ENCODE measurements around the gene ZNF19. TPM values are rescaled to one million over a fixed set of nuclear protein-coding genes. Genes with fewer than 3 reads are reported as not detected.

Gene ZNF19
- total RNA-seq, 1 experiment from 2014 or later, result 4.7 TPM

DNA sequence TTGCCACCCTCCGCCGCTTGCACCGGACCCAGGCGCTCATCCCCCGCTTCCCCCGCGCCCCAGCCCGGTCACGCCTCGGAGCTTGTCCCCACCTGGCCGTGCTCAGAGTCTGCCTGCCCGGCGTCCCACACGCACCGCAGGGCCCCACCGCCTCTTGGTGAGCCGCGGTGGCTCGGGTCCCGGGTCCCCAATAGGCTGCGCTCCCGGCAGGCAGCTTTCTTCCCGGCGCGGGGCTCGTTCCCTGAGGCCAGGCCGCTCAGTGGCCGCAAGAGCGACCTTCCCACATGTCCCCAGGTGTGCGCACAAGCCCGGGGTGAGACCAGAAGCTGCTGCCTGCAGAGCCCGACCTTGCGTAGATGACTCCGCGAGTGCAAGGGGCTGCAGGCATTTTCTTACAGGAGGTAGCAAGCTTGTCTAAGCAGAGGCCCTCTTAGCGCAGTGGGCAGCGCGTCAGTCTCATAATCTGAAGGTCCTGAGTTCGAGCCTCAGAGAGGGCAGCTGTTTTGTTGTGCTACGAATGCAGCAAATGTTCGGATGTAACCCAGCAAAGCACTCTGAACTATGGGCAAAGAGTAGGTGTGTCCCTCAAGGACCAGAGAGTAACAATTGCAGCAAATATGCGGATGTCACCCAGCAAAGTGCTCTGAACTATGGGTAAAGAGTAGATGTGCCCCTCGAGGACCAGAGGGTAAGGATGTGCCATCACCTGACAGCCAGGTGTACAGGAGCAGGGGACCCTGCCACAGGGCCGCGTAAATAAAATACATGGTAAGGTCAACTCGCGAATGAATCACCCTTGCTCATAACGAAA lies 62.9 kb downstream of the ZNF19 start:
- WGBS (ENCODE audit: extremely low coverage, insufficient read length, low lambda C conversion rate), result no CpG with 5 or more reads among the region's 48 CpGs
- no peak overlapping the region for H3K27ac ChIP-seq (ENCODE audit: insufficient read length, low read depth, low read length)
- H3K4ac ChIP-seq (ENCODE audit: low read depth, low read length), result no peak overlapping the region
- H3K9me3 ChIP-seq (ENCODE audit: control insufficient read depth, low read depth, low read length), result no peaks in the 10 kb centered on the region
- peak overlapping the region; percentile 25 for H3K4me2 ChIP-seq (ENCODE audit: insufficient read depth, insufficient read length, low read length)
- no peaks in the 10 kb centered on the region for H3K4me1 ChIP-seq (ENCODE audit: insufficient read depth, low read length)
- H3K56ac ChIP-seq (ENCODE audit: insufficient read length, low read depth, low read length), result no peak overlapping the region
- H3T11ph ChIP-seq (ENCODE audit: low read length), result no peak overlapping the region
- H3K9me3 Mint-ChIP-seq, result peaks cover 0 to 4% of the 10 kb centered on the region in 2 experiments; a peak in 2 of 5 replicates
- H3K79me2 ChIP-seq (ENCODE audit: insufficient read depth, low read length), result no peaks in the 10 kb centered on the region
- no peak overlapping the region for H2AFZ ChIP-seq (ENCODE audit: low read length)
- no peak overlapping the region for H4K91ac ChIP-seq (ENCODE audit: insufficient read length, low read depth, low read length)
- no peak overlapping the region for H2BK5ac ChIP-seq (ENCODE audit: insufficient read length, low read length)
- peak overlapping the region; percentile 81; the same call in 1 of the 2 replicates for H3K14ac ChIP-seq (ENCODE audit: insufficient read depth, low read length)
- peaks cover 0 to 2% (median 0%) of the 10 kb centered on the region in 3 experiments; a peak in 1 of 7 replicates for H3K36me3 Mint-ChIP-seq (ENCODE audit: insufficient read depth in 1 of 3, low read depth in 3 of 3)
- no peak overlapping the region for H4K8ac ChIP-seq (replicated peaks; ENCODE audit: insufficient read length, low read depth, low read length)
- H2BK12ac ChIP-seq (ENCODE audit: insufficient read length, low read depth, low read length), result no peak overlapping the region
- H2BK120ac ChIP-seq (ENCODE audit: low read depth, low read length, poor library complexity, severe bottlenecking), result no peak overlapping the region
- H2BK15ac ChIP-seq (ENCODE audit: low read depth, low read length), result no peak overlapping the region
- no peaks in the 10 kb centered on the region for H3K79me1 ChIP-seq (ENCODE audit: insufficient read depth, low read depth, low read length, poor library complexity, severe bottlenecking)
- DNase-seq, result peak; percentile 95
- peaks cover 15 to 19% of the 10 kb centered on the region in 2 experiments for H3K4me1 Mint-ChIP-seq
- H3K23me2 ChIP-seq (ENCODE audit: insufficient read length, low read depth, low read length, poor library complexity, severe bottlenecking), result no peaks in the 10 kb centered on the region
- TF ChIP-seq, protein P1, sequence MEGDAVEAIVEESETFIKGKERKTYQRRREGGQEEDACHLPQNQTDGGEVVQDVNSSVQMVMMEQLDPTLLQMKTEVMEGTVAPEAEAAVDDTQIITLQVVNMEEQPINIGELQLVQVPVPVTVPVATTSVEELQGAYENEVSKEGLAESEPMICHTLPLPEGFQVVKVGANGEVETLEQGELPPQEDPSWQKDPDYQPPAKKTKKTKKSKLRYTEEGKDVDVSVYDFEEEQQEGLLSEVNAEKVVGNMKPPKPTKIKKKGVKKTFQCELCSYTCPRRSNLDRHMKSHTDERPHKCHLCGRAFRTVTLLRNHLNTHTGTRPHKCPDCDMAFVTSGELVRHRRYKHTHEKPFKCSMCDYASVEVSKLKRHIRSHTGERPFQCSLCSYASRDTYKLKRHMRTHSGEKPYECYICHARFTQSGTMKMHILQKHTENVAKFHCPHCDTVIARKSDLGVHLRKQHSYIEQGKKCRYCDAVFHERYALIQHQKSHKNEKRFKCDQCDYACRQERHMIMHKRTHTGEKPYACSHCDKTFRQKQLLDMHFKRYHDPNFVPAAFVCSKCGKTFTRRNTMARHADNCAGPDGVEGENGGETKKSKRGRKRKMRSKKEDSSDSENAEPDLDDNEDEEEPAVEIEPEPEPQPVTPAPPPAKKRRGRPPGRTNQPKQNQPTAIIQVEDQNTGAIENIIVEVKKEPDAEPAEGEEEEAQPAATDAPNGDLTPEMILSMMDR (conservative IDR thresholded peaks at IDR 0.05), result no peak
- H3K27me3 Mint-ChIP-seq (ENCODE audit: low read depth), result peaks cover 58% of the 10 kb centered on the region
- H4K20me1 ChIP-seq (ENCODE audit: control insufficient read depth, insufficient read depth, insufficient read length), result no peaks in the 10 kb centered on the region
- H3K27me3 ChIP-seq (ENCODE audit: insufficient read depth, low read length), result no peaks in the 10 kb centered on the region
- peak overlapping the region; percentile 34 for H3K18ac ChIP-seq (ENCODE audit: insufficient read length, low read depth, low read length)
- no peak overlapping the region for H2AK5ac ChIP-seq (ENCODE audit: insufficient read length, low read length)
- peak overlapping the region; percentile 82 to 90 for H3K4me3 Mint-ChIP-seq
- no peak overlapping the region for H3K9ac ChIP-seq (ENCODE audit: extremely low read depth, insufficient read length, low read length)
- no peak overlapping the region for H2BK20ac ChIP-seq (ENCODE audit: low read depth, low read length, poor library complexity, severe bottlenecking)
- H3K27ac Mint-ChIP-seq, result no peak overlapping the region; a peak in 2 of 7 replicates
- no peak overlapping the region for H3K23ac ChIP-seq (ENCODE audit: insufficient read length, low read depth, low read length)
- no peak overlapping the region for H4K5ac ChIP-seq (ENCODE audit: insufficient read length, low read depth, low read length)

Data from H9 (cell line).